Measurements from ENCODE around the gene MMRN2.

The MMRN2 gene

DNA sequence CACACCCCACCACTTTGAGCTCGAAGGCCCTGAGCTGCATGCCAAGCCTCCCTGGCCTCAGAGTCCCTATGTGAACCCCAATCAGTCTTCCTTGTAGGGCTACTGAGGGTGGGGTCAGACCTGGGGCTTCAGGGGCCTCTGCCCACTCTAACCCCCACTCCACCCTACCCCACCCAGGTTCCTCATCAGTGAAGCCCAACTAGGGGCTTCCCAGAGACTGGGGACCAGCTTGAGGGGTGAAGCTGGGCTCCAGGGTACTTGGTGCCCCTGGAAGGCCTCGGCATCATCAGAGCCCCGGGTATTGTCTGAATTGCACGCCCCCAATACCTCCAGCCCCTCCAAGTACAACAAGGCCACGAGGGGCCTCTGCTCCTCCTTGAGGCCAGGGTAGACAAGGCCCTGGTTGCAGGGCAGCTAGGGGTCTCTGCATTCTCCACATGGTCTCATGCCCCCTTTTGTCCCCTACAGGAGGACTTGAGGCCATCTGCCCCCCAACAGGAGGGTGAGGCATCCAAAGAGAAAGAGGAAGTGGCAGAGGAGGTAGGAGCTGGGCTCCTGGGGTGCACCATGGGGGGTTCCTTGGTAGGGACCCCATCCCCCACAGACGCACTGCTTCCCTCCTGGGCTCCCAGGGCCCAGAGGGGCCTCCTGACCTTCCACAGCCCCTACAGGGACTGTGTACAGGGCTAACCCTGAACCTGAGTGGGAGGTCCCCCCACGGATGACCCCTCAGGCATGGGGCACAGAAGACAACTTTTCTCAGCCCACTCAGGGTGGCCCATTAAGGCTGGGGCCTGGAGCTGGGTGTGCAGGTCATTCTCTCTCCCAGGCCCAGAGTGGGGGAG is 4.9 kb upstream of the MMRN2 start:
- TF ChIP-seq, protein P1, sequence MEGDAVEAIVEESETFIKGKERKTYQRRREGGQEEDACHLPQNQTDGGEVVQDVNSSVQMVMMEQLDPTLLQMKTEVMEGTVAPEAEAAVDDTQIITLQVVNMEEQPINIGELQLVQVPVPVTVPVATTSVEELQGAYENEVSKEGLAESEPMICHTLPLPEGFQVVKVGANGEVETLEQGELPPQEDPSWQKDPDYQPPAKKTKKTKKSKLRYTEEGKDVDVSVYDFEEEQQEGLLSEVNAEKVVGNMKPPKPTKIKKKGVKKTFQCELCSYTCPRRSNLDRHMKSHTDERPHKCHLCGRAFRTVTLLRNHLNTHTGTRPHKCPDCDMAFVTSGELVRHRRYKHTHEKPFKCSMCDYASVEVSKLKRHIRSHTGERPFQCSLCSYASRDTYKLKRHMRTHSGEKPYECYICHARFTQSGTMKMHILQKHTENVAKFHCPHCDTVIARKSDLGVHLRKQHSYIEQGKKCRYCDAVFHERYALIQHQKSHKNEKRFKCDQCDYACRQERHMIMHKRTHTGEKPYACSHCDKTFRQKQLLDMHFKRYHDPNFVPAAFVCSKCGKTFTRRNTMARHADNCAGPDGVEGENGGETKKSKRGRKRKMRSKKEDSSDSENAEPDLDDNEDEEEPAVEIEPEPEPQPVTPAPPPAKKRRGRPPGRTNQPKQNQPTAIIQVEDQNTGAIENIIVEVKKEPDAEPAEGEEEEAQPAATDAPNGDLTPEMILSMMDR (IDR thresholded peaks at IDR 0.05), result no peak
- no peak for TF ChIP-seq ZFX (IDR thresholded peaks at IDR 0.05; ENCODE audit: borderline replicate concordance)
- no peak overlapping the region for H3K27ac ChIP-seq

DNA sequence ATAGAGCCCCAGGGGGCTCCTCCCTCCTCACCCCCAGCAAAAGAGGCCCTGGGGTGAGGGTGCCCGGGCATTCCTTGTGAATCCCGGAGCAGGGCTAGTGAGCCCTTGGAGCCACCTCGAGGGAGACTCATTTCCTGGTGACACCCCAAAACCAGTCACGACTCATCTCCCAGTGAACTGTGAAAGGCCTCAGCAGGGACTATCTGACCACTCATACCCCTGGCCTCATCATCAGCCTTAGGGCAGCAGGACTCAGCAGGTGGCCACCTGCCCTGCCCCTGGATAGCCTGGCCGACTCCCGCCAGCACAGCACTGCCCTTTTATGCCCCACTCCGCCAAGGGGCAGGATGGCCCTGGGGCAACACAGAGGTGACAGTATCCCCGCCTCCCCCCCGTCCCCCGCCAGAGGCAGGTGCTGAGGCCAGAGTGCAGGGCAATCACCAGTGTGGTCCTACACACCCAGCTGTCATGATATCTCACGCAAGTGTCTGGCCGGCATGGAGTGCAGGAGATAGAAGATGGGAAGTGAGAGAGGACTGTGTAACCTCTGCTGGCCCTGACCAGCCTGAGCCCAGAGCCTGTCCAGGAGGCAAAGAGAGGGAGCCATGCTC is 4.2 kb upstream of the MMRN2 start:
- H3K27ac ChIP-seq, result no peak overlapping the region
- no peak for TF ChIP-seq ZFX (IDR thresholded peaks at IDR 0.05; ENCODE audit: borderline replicate concordance)
- TF ChIP-seq, protein P1 (IDR thresholded peaks at IDR 0.05), result no peak

- no peak for TF ChIP-seq ZFX (IDR thresholded peaks at IDR 0.05; ENCODE audit: borderline replicate concordance)
- TF ChIP-seq, protein P1 (IDR thresholded peaks at IDR 0.05), result no peak
- no peak overlapping the region for H3K27ac ChIP-seq
Measured at GRCh38 chr10:86960863-86961434, 3.5 kb upstream of the MMRN2 start.

DNA sequence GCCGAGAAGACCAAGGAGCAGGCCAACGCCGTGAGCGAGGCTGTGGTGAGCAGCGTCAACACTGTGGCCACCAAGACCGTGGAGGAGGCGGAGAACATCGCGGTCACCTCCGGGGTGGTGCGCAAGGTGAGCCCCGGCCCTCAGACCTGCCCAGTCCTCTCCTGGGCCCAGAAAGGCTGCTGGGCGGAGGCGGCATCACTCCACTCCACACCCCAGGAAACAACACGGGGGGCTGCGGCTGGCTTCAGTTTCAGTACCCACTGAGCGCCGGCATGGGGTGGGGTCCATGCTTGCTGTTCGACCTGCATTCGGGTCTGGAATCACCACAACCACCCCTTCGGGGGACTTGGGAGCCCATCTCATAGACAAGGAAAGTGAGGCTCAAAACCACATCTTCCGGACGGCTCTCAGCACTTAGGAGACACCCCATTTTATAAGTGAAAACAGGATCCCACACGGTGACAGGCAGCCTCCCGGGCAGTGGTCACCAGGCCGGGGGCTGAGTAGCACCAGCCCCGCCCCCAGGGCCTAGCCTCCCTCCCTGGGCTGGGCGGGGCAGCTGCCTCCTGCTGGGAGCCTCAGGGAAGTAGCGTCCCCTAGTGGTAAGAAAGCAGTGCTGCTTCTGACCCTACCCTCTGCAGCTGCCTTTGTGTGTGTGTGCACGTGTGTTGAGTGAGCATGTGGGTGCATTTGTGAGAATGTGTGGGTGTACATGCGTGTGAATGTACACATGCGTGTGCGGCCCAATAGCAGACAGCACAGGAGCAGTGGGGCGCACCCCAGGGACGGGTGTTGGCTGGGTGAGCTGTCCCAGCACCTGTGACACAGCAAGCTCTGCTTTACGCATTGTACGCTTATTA is 2.8 kb upstream of the MMRN2 start:
- TF ChIP-seq, protein P1 (IDR thresholded peaks at IDR 0.05), result peak; percentile 96
- no peak for TF ChIP-seq ZFX (IDR thresholded peaks at IDR 0.05; ENCODE audit: borderline replicate concordance)
- H3K27ac ChIP-seq, result no peak overlapping the region

DNA sequence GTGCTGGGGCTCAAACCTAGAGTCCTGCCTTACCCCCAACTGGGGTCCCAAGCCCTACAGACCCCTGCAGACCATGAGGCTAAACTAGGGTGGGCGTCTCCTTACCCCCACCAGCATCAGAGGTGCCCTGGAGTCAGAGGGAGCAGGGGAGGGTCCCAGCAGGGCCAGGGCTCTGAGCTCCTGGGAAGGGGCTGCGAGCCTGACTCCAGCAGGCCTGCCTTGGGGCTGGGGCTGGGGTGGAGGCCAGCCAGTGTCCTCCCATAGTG is 2.3 kb upstream of the MMRN2 start:
- no peak overlapping the region for H3K27ac ChIP-seq
- TF ChIP-seq ZFX (IDR thresholded peaks at IDR 0.05; ENCODE audit: borderline replicate concordance), result no peak
- TF ChIP-seq, protein P1 (IDR thresholded peaks at IDR 0.05), result no peak

DNA sequence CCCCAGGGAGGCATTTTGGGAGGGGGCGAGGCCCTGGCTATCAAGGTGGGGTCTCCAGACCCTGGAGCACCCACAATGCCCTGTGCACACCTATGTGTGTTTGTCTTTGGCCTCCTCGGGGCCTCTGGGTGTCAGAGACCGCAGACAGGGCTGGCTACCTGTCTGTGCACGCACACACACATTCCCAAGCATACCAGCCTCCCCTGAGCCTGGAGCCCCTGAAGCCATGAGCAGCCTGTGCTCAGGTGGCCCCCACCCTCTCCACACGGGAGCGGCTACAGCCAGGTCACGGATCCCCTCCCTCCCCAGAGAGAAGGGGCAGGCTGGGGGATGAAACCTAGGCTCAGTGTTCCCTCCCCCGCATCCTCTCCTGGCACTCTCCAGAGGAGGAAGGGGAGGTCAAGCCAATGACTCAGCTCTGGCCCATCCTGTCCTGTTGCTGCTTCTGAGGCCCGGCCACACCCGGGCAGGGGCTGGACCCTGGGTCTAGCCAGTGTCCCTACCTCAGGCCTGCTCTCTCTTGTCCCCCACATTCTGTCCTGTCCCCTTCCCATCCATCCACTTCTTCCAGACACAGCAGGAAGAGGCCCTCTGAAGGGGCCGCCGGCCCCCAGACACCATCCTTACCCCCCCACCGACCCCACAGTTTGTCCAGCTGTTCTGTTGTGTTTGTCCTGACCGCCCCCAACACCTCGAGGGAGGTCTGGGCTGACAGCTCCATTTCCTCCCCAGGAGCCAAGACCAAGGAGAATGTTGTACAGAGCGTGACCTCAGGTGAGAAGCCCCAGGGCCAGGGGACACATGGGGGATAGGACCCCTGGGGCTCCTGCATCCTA is 1.7 kb upstream of the MMRN2 start:
- H3K27ac ChIP-seq, result no peak overlapping the region
- TF ChIP-seq, protein P1 (IDR thresholded peaks at IDR 0.05), result no peak
- TF ChIP-seq ZFX (IDR thresholded peaks at IDR 0.05; ENCODE audit: borderline replicate concordance), result no peak
